IMR-90 (cell line): Measurements from ENCODE around the gene KCTD5. TPM values are rescaled to one million over a fixed set of nuclear protein-coding genes. Genes with fewer than 3 reads are reported as not detected.

Source experiments
- ATAC-seq: fragments of 200-7000 bp; cut with Tn5 transposase; 2 replicates; pipeline ENCODE4 v1.9.1; 2020; ENCODE audit warnings: low read depth, mild to moderate bottlenecking, moderate library complexity
- BruUV-seq: library from RNA; stranded (reverse); fragments of 400-500 nt; replicated peaks from 2 replicates; lab custom pipeline; 2021; lab: Mats Ljungman, UMichigan
- CTCF ChIA-PET: fragments of 300-600 bp; formaldehyde crosslinking; extraction: SDS; loops from one replicate; lab custom pipeline; 2021; ENCODE audit warnings: antibody characterized with exemption; lab: Yijun Ruan, JAX
- POLR2A ChIA-PET: fragments of 300-600 bp; sonication (Branson Sonifier 250); formaldehyde crosslinking; loops from one replicate; lab custom pipeline; 2022; ENCODE audit warnings: antibody characterized with exemption; ENCODE audit not compliant: unreplicated experiment; lab: Charles Lee
- DNase-seq: peaks from one replicate; pipeline ENCODE4 v3.0.0; 2013
- H2AFZ ChIP-seq: replicated peaks from 2 replicates; pipeline ENCODE3; 2013; ENCODE audit warnings: low read length, mild to moderate bottlenecking; ENCODE audit not compliant: poor library complexity
- H2AK5ac ChIP-seq: 2 replicates; pipeline ENCODE4 v1.6.1; 2013; ENCODE audit warnings: low read depth, low read length, inconsistent platforms
- H2AK9ac ChIP-seq: replicated peaks from 2 replicates; pipeline ENCODE3; 2013; ENCODE audit warnings: mild to moderate bottlenecking, low read depth, low read length, moderate library complexity; ENCODE audit not compliant: poor library complexity
- H2BK120ac ChIP-seq: 2 replicates; pipeline ENCODE4 v1.6.1; 2013; ENCODE audit warnings: low read depth, low read length, inconsistent platforms
- H2BK15ac ChIP-seq: 3 replicates; pipeline ENCODE4 v1.6.1; 2013; ENCODE audit warnings: low read depth, low read length, inconsistent platforms
- H2BK20ac ChIP-seq: 2 replicates; pipeline ENCODE4 v1.6.1; 2013; ENCODE audit warnings: low read depth, mild to moderate bottlenecking, inconsistent platforms, low read length, moderate library complexity
- H2BK5ac ChIP-seq: 2 replicates; pipeline ENCODE4 v1.6.1; 2013; ENCODE audit warnings: mild to moderate bottlenecking, low read depth, low read length, inconsistent platforms; ENCODE audit not compliant: poor library complexity, severe bottlenecking
- H3K14ac ChIP-seq: replicated peaks from 2 replicates; pipeline ENCODE4 v1.6.1; 2013; ENCODE audit warnings: low read depth, low read length, inconsistent platforms
- H3K18ac ChIP-seq: 2 replicates; pipeline ENCODE4 v1.6.1; 2013; ENCODE audit warnings: low read depth, low read length, control low read depth
- H3K23ac ChIP-seq: 2 replicates; pipeline ENCODE4 v1.6.1; 2013; ENCODE audit warnings: low read depth, low read length, inconsistent platforms
- H3K27ac ChIP-seq: 2 replicates; pipeline ENCODE4 v1.5.1; 2013; ENCODE audit warnings: mild to moderate bottlenecking, control low read depth, low read length; ENCODE audit not compliant: insufficient read depth
- H3K27me3 ChIP-seq: 2 replicates; pipeline ENCODE4 v1.6.1; 2013; ENCODE audit warnings: low read length; ENCODE audit not compliant: control insufficient read depth, insufficient read depth
- H3K36me3 ChIP-seq: 2 replicates; pipeline ENCODE4 v1.6.1; 2013; ENCODE audit warnings: low read length, mixed read lengths; ENCODE audit not compliant: control insufficient read depth, insufficient read depth
- H3K4ac ChIP-seq: 2 replicates; pipeline ENCODE4 v1.6.1; 2013; ENCODE audit warnings: low read depth, low read length, inconsistent platforms
- H3K4me1 ChIP-seq: 2 replicates; pipeline ENCODE4 v1.6.1; 2013; ENCODE audit warnings: low read length, mixed read lengths; ENCODE audit not compliant: control insufficient read depth, insufficient read depth
- H3K4me2 ChIP-seq: 2 replicates; pipeline ENCODE4 v1.6.1; 2013; ENCODE audit warnings: low read depth, mild to moderate bottlenecking, control low read depth, low read length, moderate library complexity
- H3K4me3 ChIP-seq: 2 replicates; pipeline ENCODE4 v1.5.1; 2013; ENCODE audit warnings: low read depth, mild to moderate bottlenecking, control low read depth, low read length, moderate library complexity; ENCODE audit not compliant: insufficient read depth
- H3K56ac ChIP-seq: 2 replicates; pipeline ENCODE4 v1.6.1; 2013; ENCODE audit warnings: low read length, inconsistent platforms; ENCODE audit not compliant: insufficient read depth; ENCODE audit errors: extremely low read depth
- H3K79me1 ChIP-seq, 2 experiments: 2 replicates each; pipeline ENCODE4 v1.6.1; 2013; ENCODE audit warnings: low read length in 2 of 2, inconsistent platforms in 1 of 2, low read depth in 1 of 2
- H3K9ac ChIP-seq: 2 replicates; pipeline ENCODE4 v1.6.1; 2013; ENCODE audit warnings: low read depth, low read length, control low read depth
- H3K9me1 ChIP-seq: 2 replicates; pipeline ENCODE4 v1.6.1; 2013; ENCODE audit warnings: low read length, inconsistent platforms; ENCODE audit not compliant: insufficient read depth
- H3K9me3 ChIP-seq: 2 replicates; pipeline ENCODE4 v1.6.1; 2013; ENCODE audit warnings: low read length; ENCODE audit not compliant: control insufficient read depth, insufficient read depth
- H4K20me1 ChIP-seq: 2 replicates; pipeline ENCODE4 v1.6.1; 2013; ENCODE audit warnings: low read length, inconsistent platforms; ENCODE audit not compliant: insufficient read depth
- H4K5ac ChIP-seq: 2 replicates; pipeline ENCODE4 v1.6.1; 2013; ENCODE audit warnings: mild to moderate bottlenecking, low read depth, low read length, control low read depth
- H4K8ac ChIP-seq, 2 experiments: 2 replicates each; pipeline ENCODE4 v1.6.1; 2013; ENCODE audit warnings: low read depth in 2 of 2, low read length in 2 of 2, control low read depth in 1 of 2, inconsistent platforms in 1 of 2
- H4K91ac ChIP-seq: 2 replicates; pipeline ENCODE4 v1.6.1; 2013; ENCODE audit warnings: low read depth, low read length, inconsistent platforms; ENCODE audit not compliant: insufficient read depth
- BHLHE40 ChIP-seq: fragments of 150-350 bp; IDR thresholded peaks from 2 replicates; pipeline ENCODE4 v1.6.1; 2016; ENCODE audit warnings: mild to moderate bottlenecking, low read depth, low read length
- CEBPB ChIP-seq: IDR thresholded peaks from 2 replicates; pipeline ENCODE4 v1.6.1; 2012; ENCODE audit warnings: low read depth, low read length, improper control_type of control experiment
- CHD1 ChIP-seq: IDR thresholded peaks from 2 replicates; pipeline ENCODE4 v1.6.1; 2012; ENCODE audit warnings: low read depth, low read length, improper control_type of control experiment
- CTCF ChIP-seq: conservative IDR thresholded peaks from 2 replicates; pipeline ENCODE4 v1.5.1; 2012; ENCODE audit warnings: mild to moderate bottlenecking, low read depth, low read length, improper control_type of control experiment
- ELK1 ChIP-seq: fragments of 150-350 bp; IDR thresholded peaks from 2 replicates; pipeline ENCODE4 v1.6.1; 2016; ENCODE audit warnings: low read depth, mild to moderate bottlenecking, low read length, moderate library complexity, borderline replicate concordance
- FOS ChIP-seq: fragments of 150-350 bp; IDR thresholded peaks from 2 replicates; pipeline ENCODE4 v1.6.1; 2016; ENCODE audit warnings: low read depth, low read length
- MAFK ChIP-seq: IDR thresholded peaks from 2 replicates; pipeline ENCODE4 v1.6.1; 2012; ENCODE audit warnings: low read depth, low read length, improper control_type of control experiment
- NFE2L2 ChIP-seq: fragments of 150-350 bp; IDR thresholded peaks from 2 replicates; pipeline ENCODE4 v1.6.1; 2016; ENCODE audit warnings: low read depth, mild to moderate bottlenecking, low read length
- RFX5 ChIP-seq: IDR thresholded peaks from 2 replicates; pipeline ENCODE4 v1.8.0; 2012; ENCODE audit warnings: low read depth, mild to moderate bottlenecking, low read length, moderate library complexity
- SMC3 ChIP-seq: fragments of 150-350 bp; IDR thresholded peaks from 2 replicates; pipeline ENCODE4 v1.6.1; 2016; ENCODE audit warnings: low read depth, mild to moderate bottlenecking, antibody characterized with exemption, low read length, moderate library complexity
- WGBS, 2 experiments: methylation state at CpG; one replicate each; pipeline versions ENCODE4 v1.1.5 to v1.1.7; 2013; ENCODE audit warnings: missing lambda C conversion rate in 2 of 2; ENCODE audit not compliant: insufficient read length in 1 of 2; ENCODE audit errors: extremely low coverage in 2 of 2; 5-methylcytosine and 5-hydroxymethylcytosine counted together
- dilution Hi-C: fragments of 300-500 bp; cut with HindIII; formaldehyde crosslinking; loops from one replicate; pipeline ENCODE4 v1.14.3; 2018; ENCODE audit warnings: low sequenced_read_pairs; ENCODE audit not compliant: unreplicated experiment
- in situ Hi-C: fragments of 300-500 bp; cut with MboI; formaldehyde crosslinking; loops from 3 replicates; pipeline ENCODE4 v1.14.3; 2019; ENCODE audit warnings: low sequenced_read_pairs, inconsistent platforms, mixed read lengths
- intact Hi-C: fragments of 100-400 bp; cut with micrococcal nuclease; formaldehyde crosslinking; loops from 2 replicates; pipeline ENCODE4 v1.10.0; 2022
- polyA plus RNA-seq, 3 experiments: library from polyadenylated mRNA; depleted of rRNA; stranded (reverse); fragments of >200 nt; gene quantifications; 2 replicates each; pipeline ENCODE4 v1.2.3, GENCODE V29; 2012; ENCODE audit warnings: low replicate concordance in 1 of 3
- total RNA-seq: library from RNA; depleted of rRNA; stranded (reverse); fragments of >200 nt; gene quantifications from 2 replicates; pipeline ENCODE4 v1.2.3, GENCODE V29; 2012

The KCTD5 gene
- total and polyA plus RNA-seq, 2 of the 4 experiments (the other 2 are of a cell fraction): 17.2 to 56.2 TPM

- no peak overlapping the region for H2BK15ac ChIP-seq
- ATAC-seq (no peak), DNase-seq (no peak)
- H2BK20ac ChIP-seq: no peak overlapping the region
- CTCF ChIA-PET: no interaction called here
- no peak overlapping the region for H2BK5ac ChIP-seq
- H3K18ac ChIP-seq: no peak overlapping the region
- 61% methylated on average over 3 of the region's 19 CpGs; no CpG with 5 or more reads in 1 of the 2 experiments for WGBS, 2 experiments
- H2AK9ac ChIP-seq: no peak overlapping the region
- dilution Hi-C loops: no loop called here
- H3K23ac ChIP-seq: no peak overlapping the region
- H3K56ac ChIP-seq: no peak overlapping the region
- H2AK5ac ChIP-seq: no peak overlapping the region
- no peaks in the 10 kb centered on the region for H4K20me1 ChIP-seq
- BruUV-seq: no TSS peak
- H3K27ac ChIP-seq: no peak overlapping the region
- no peaks in the 10 kb centered on the region; the same call in 1 of the 2 replicates for H3K27me3 ChIP-seq
- no peaks in the 10 kb centered on the region for H3K9me1 ChIP-seq
- H3K36me3 ChIP-seq: no peaks in the 10 kb centered on the region
- H3K9me3 ChIP-seq: no peaks in the 10 kb centered on the region
- in situ Hi-C loops: no loop called here
- H4K5ac ChIP-seq: no peak overlapping the region
- no peaks in the 10 kb centered on the region for H3K79me1 ChIP-seq
- H3K4ac ChIP-seq: no peak overlapping the region
- no peak overlapping the region for H2BK120ac ChIP-seq
- POLR2A ChIA-PET: no interaction called here
- intact Hi-C loops: no loop called here
- H3K4me3 ChIP-seq: no peak overlapping the region
- no peak overlapping the region for H3K14ac ChIP-seq
- no peak overlapping the region for H2AFZ ChIP-seq
- H3K4me1 ChIP-seq: no peaks in the 10 kb centered on the region
- TF ChIP-seq CTCF (no peak), CEBPB (no peak), NFE2L2 (no peak), SMC3 (no peak), BHLHE40 (no peak), FOS (no peak), CHD1 (no peak), RFX5 (no peak), MAFK (no peak), ELK1 (no peak)
- H4K8ac ChIP-seq: no peak overlapping the region
- H3K4me2 ChIP-seq: no peak overlapping the region
- no peak overlapping the region for H4K91ac ChIP-seq
- H3K9ac ChIP-seq: no peak overlapping the region
Observed at GRCh38 chr16:2743007-2743810, 60.9 kb downstream of the KCTD5 start.
